Measurements from ENCODE around the gene CABLES2. TPM values are rescaled to one million over a fixed set of nuclear protein-coding genes. Genes with fewer than 3 reads are reported as not detected.

Gene CABLES2
- total RNA-seq, 4 donors from 2014 or later: 2.0 to 6.9 (median 4.1) TPM

GRCh38 chr20:62390317-62391164, 16.5 kb downstream of the CABLES2 start:
- no peak overlapping the region for H3K27ac ChIP-seq (replicated peaks in 1 of 4)
- no peak for DNase-seq (ENCODE audit: extremely low spot score)
- intact Hi-C loops (cut with DNase I): no loop called here
- H3K9me3 ChIP-seq: no peaks in the 10 kb centered on the region
- TF ChIP-seq EP300 (IDR thresholded peaks at IDR 0.05) (no peak), POLR2A (IDR thresholded peaks at IDR 0.05; ENCODE audit: low read depth) (no peak)
- no peaks in the 10 kb centered on the region for H3K27me3 ChIP-seq
- peaks cover 3 to 77% (median 73%) of the 10 kb centered on the region in 4 donors for H3K36me3 ChIP-seq
- 81% methylated on average over 29 of the region's 29 CpGs for WGBS
- H3K4me1 ChIP-seq: peaks cover 18 to 26% (median 21%) of the 10 kb centered on the region in 4 donors
- H3K4me3 ChIP-seq: no peak overlapping the region

- Histone ChIP-seq H3K4me3 (no peak overlapping the region), H3K36me3 (peaks cover 3 to 69% (median 65%) of the 10 kb centered on the region in 4 donors), H3K27ac (replicated peaks in 1 of 4) (no peak overlapping the region), H3K9me3 (no peaks in the 10 kb centered on the region), H3K4me1 (peaks cover 24 to 35% (median 28%) of the 10 kb centered on the region in 4 donors), H3K27me3 (no peaks in the 10 kb centered on the region)
- WGBS: 69% methylated on average over 5 of the region's 5 CpGs
- TF ChIP-seq POLR2A (IDR thresholded peaks at IDR 0.05; ENCODE audit: low read depth) (no peak), POLR2AphosphoS5 (IDR thresholded peaks at IDR 0.05) (no peak), EP300 (IDR thresholded peaks at IDR 0.05) (no peak), CTCF (IDR thresholded peaks at IDR 0.05) (no peak)
- DNase-seq (ENCODE audit: extremely low spot score): no peak
- intact Hi-C loops (cut with DNase I): no loop called here
These were observed 17.4 kb downstream of the CABLES2 start for GRCh38 chr20:62389601-62390087.

- peaks cover 3 to 63% (median 59%) of the 10 kb centered on the region in 4 donors for H3K36me3 ChIP-seq
These were observed 18.1 kb downstream of the CABLES2 start for GRCh38 chr20:62388839-62389600.

GRCh38 chr20:62387933-62388635, 19.0 kb downstream of the CABLES2 start:
- peak overlapping the region in 3 of 4 donors; percentile 90 to 97 (median 91) for H3K27ac ChIP-seq (replicated peaks in 1 of 4)
- DNase-seq (ENCODE audit: extremely low spot score): no peak
- H3K9me3 ChIP-seq: no peaks in the 10 kb centered on the region
- WGBS: 70% methylated on average over 13 of the region's 20 CpGs
- peaks cover 2 to 54% (median 49%) of the 10 kb centered on the region in 4 donors for H3K36me3 ChIP-seq
- intact Hi-C loops (cut with DNase I): no loop called here
- TF ChIP-seq EP300 (IDR thresholded peaks at IDR 0.05) (no peak), POLR2A (IDR thresholded peaks at IDR 0.05; ENCODE audit: low read depth) (no peak), CTCF (IDR thresholded peaks at IDR 0.05) (no peak), POLR2AphosphoS5 (IDR thresholded peaks at IDR 0.05) (no peak)
- H3K4me1 ChIP-seq: peaks cover 24 to 36% (median 28%) of the 10 kb centered on the region in 4 donors
- peak overlapping the region; percentile 85 to 100 (median 91) for H3K4me3 ChIP-seq
- H3K27me3 ChIP-seq: no peaks in the 10 kb centered on the region

More at GRCh38 chr20:62388839-62389600, 18.1 kb downstream of the CABLES2 start:
- intact Hi-C loops (cut with DNase I): no loop called here
- Histone ChIP-seq H3K4me1 (peaks cover 24 to 36% (median 28%) of the 10 kb centered on the region in 4 donors), H3K9me3 (no peaks in the 10 kb centered on the region), H3K4me3 (no peak overlapping the region), H3K27me3 (no peaks in the 10 kb centered on the region), H3K27ac (replicated peaks in 1 of 4) (no peak overlapping the region)
- WGBS: 79% methylated on average over 11 of the region's 11 CpGs
- DNase-seq (ENCODE audit: extremely low spot score): no peak
- TF ChIP-seq POLR2AphosphoS5 (IDR thresholded peaks at IDR 0.05) (no peak), POLR2A (IDR thresholded peaks at IDR 0.05; ENCODE audit: low read depth) (no peak), EP300 (IDR thresholded peaks at IDR 0.05) (no peak), CTCF (IDR thresholded peaks at IDR 0.05) (no peak)
